Muscle layer of colon (tissue), 2 donors: ENCODE measurements around the gene ATRNL1.

Experiments used
- H3K27ac ChIP-seq: one replicate; pipeline ENCODE4 v1.7.0; 2013; ENCODE audit warnings: low read depth, mild to moderate bottlenecking, low read length, moderate library complexity
- H3K27me3 ChIP-seq, 2 donors: one replicate each; pipeline ENCODE4 v1.7.0; 2013; ENCODE audit warnings: low read length in 2 of 2, mild to moderate bottlenecking in 2 of 2; ENCODE audit not compliant: insufficient read depth in 2 of 2, control insufficient read depth in 1 of 2
- H3K36me3 ChIP-seq: one replicate; pipeline ENCODE4 v1.7.0; 2013; ENCODE audit warnings: mild to moderate bottlenecking, low read length; ENCODE audit not compliant: insufficient read depth
- H3K4me1 ChIP-seq: one replicate; pipeline ENCODE4 v1.7.0; 2013; ENCODE audit warnings: mild to moderate bottlenecking, low read length; ENCODE audit not compliant: insufficient read depth
- H3K4me3 ChIP-seq, 2 donors: one replicate each; pipeline ENCODE4 v1.7.0; 2013; ENCODE audit warnings: low read length in 2 of 2, low read depth in 1 of 2, mild to moderate bottlenecking in 1 of 2, moderate library complexity in 1 of 2
- H3K9ac ChIP-seq: one replicate; pipeline ENCODE4 v1.7.0; 2013; ENCODE audit warnings: low read length
- H3K9me3 ChIP-seq: one replicate; pipeline ENCODE4 v1.7.0; 2013; ENCODE audit warnings: mild to moderate bottlenecking, low read length
- donor health status: abdominal sarcoma.
- donor health status: Adenocarcinoma of cecum.

ATRNL1 gene

DNA sequence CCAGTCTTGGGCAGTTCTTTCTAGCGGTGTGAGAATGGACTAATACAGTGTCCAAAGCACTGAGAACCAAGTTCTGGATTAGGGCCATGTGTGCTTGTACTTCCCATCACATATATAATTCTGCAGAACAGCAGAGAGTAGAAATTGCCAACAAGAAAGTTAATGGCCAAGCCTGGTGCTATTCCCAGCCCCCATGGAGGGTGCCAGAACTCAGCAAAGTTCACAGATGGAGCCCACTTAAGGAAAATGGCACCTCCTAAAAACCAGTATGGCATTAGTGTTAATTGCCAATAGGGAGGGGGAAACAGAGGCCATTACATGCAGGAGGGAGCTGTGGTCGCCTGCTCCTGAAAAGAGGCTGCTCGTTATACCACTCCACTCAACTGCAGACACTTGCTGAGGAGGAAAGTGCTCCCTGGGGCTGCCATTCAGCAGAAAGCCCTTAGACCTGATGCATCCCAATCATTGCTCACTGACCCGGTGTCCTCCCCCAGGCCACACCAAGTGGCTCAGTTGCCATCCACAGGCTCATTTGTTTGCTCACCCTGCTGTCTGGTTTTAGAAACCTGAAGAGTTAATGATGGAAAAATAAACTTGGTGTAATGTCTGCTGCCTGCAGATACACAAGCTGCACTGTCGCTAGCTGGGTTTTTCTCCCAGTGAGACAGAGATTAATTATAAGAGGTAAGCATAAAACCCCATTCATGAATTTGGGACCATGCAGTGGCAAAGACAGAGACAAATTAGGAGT is 899.2 kb downstream of the ATRNL1 start:
- Histone ChIP-seq H3K9ac (no peak overlapping the region), H3K4me1 (no peaks in the 10 kb centered on the region), H3K9me3 (no peaks in the 10 kb centered on the region), H3K4me3 (no peak overlapping the region), H3K27me3 (no peaks in the 10 kb centered on the region), H3K27ac (no peak overlapping the region), H3K36me3 (no peaks in the 10 kb centered on the region)

GRCh38 chr10:115996031-115996430 is 902.9 kb downstream of the ATRNL1 start:
- H3K36me3 ChIP-seq: no peaks in the 10 kb centered on the region
- H3K27ac ChIP-seq: no peak overlapping the region
- no peak overlapping the region for H3K4me3 ChIP-seq

DNA sequence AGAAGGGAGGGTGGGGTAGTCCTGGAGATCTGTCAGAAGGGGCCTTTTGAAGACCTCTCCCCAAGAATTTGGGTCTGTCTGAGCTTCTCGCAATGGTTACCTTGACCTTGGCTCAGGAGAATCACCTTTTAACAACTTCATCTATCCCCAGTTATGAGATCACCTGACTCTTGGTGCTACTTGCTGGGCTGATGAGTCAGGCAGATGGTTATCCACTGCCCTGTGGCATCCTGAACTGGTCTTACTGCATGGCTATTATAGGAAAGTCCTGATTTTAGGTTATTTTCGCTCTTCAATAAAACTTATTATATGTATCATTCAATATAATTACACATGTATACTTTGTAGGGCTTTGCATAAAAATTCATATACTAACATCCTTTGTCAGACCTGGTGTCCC is 905.1 kb downstream of the ATRNL1 start:
- Histone ChIP-seq H3K9me3 (no peaks in the 10 kb centered on the region), H3K27me3 (no peaks in the 10 kb centered on the region), H3K36me3 (no peaks in the 10 kb centered on the region), H3K27ac (no peak overlapping the region), H3K9ac (no peak overlapping the region), H3K4me3 (no peak overlapping the region), H3K4me1 (peaks cover 14% of the 10 kb centered on the region)

More at GRCh38 chr10:115996031-115996430, 902.9 kb downstream of the ATRNL1 start:
- peaks cover 11% of the 10 kb centered on the region for H3K4me1 ChIP-seq
- H3K9me3 ChIP-seq: no peaks in the 10 kb centered on the region
- H3K27me3 ChIP-seq: no peaks in the 10 kb centered on the region
- H3K9ac ChIP-seq: no peak overlapping the region
